ENCODE results near the gene GAPDH. TPM values are rescaled to one million over a fixed set of nuclear protein-coding genes. Genes with fewer than 3 reads are reported as not detected.
"Not testable (repeated sequence)": the region's sequence is repeated elsewhere in the genome, so short reads cannot be mapped to it uniquely, and the experiment has no call there.

Gene GAPDH
- polyA plus RNA-seq, 1 donor (not counting 4 experiments of a cell fraction or from before 2014, with no cell fraction given) = 8,390 TPM

GRCh38 chr12:6494968-6495367 lies 39.3 kb upstream of the GAPDH start:
- H3K4me1 ChIP-seq (ENCODE audit: control insufficient read depth, extremely low read depth, insufficient read depth, low read length) = peaks cover 23% of the 10 kb centered on the region
- H3K4me2 ChIP-seq (ENCODE audit: control insufficient read depth, extremely low read depth, insufficient read depth, low read depth, low read length) = peak overlapping the region; percentile 99
- H4K20me1 ChIP-seq (ENCODE audit: control insufficient read depth, extremely low read depth, insufficient read depth, low read length) = no peaks in the 10 kb centered on the region
- no peak overlapping the region for H3K27ac ChIP-seq (ENCODE audit: control insufficient read depth, insufficient read depth, low read length)
- DNase-seq (ENCODE audit: low read depth, low spot score) = no peak
- H3K79me2 ChIP-seq (ENCODE audit: control insufficient read depth, insufficient read depth, low read length) = peaks cover 45% of the 10 kb centered on the region
- peaks cover 6 to 16% of the 10 kb centered on the region in 2 experiments for H3K36me3 ChIP-seq (ENCODE audit: control insufficient read depth in 2 of 2, extremely low read depth in 1 of 2, insufficient read depth in 2 of 2, low read length in 2 of 2)
- dilution Hi-C loops (cut with MboI; ENCODE audit: extremely low pct_ligation_motif_present, low sequenced_read_pairs) = no loop called here
- H3K4me3 ChIP-seq (ENCODE audit: control insufficient read depth in 2 of 3, extremely low read depth in 1 of 3, insufficient read depth in 2 of 3, low read depth in 1 of 3, low read length in 3 of 3) = peak overlapping the region in 2 of 3 experiments; percentile 95 to 99
- no peaks in the 10 kb centered on the region for H3K27me3 ChIP-seq (ENCODE audit: control insufficient read depth, extremely low read depth, insufficient read depth, low read length)
- H3K9ac ChIP-seq (ENCODE audit: control insufficient read depth, extremely low read depth, insufficient read depth, low read length) = no peak overlapping the region
- no peaks in the 10 kb centered on the region for H3K9me3 ChIP-seq (ENCODE audit: control insufficient read depth, low read depth, low read length)
- no peak overlapping the region for H2AFZ ChIP-seq (ENCODE audit: control insufficient read depth, low read length)
- no peak for FAIRE-seq
- H3K9me1 ChIP-seq (ENCODE audit: control insufficient read depth, extremely low read depth, insufficient read depth, low read length) = no peaks in the 10 kb centered on the region
- TF ChIP-seq, protein P1, sequence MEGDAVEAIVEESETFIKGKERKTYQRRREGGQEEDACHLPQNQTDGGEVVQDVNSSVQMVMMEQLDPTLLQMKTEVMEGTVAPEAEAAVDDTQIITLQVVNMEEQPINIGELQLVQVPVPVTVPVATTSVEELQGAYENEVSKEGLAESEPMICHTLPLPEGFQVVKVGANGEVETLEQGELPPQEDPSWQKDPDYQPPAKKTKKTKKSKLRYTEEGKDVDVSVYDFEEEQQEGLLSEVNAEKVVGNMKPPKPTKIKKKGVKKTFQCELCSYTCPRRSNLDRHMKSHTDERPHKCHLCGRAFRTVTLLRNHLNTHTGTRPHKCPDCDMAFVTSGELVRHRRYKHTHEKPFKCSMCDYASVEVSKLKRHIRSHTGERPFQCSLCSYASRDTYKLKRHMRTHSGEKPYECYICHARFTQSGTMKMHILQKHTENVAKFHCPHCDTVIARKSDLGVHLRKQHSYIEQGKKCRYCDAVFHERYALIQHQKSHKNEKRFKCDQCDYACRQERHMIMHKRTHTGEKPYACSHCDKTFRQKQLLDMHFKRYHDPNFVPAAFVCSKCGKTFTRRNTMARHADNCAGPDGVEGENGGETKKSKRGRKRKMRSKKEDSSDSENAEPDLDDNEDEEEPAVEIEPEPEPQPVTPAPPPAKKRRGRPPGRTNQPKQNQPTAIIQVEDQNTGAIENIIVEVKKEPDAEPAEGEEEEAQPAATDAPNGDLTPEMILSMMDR (optimal IDR thresholded peaks at IDR 0.05 in 1 of 3, IDR thresholded peaks at IDR 0.05 in 1 of 3, conservative IDR thresholded peaks at IDR 0.05 in 1 of 3; ENCODE audit: extremely low read depth in 1 of 3, insufficient read depth in 2 of 3, low read length in 3 of 3) = no peak
- TF ChIP-seq EZH2 (IDR thresholded peaks at IDR 0.05; ENCODE audit: low read length) = no peak

GRCh38 chr12:6497291-6497690 lies 37.0 kb upstream of the GAPDH start:
- dilution Hi-C loops (cut with MboI; ENCODE audit: extremely low pct_ligation_motif_present, low sequenced_read_pairs); H3K4me3 ChIP-seq (ENCODE audit: control insufficient read depth in 2 of 3, extremely low read depth in 1 of 3, insufficient read depth in 2 of 3, low read depth in 1 of 3, low read length in 3 of 3); H3K9ac ChIP-seq (ENCODE audit: control insufficient read depth, extremely low read depth, insufficient read depth, low read length); H4K20me1 ChIP-seq (ENCODE audit: control insufficient read depth, extremely low read depth, insufficient read depth, low read length); H3K27ac ChIP-seq (ENCODE audit: control insufficient read depth, insufficient read depth, low read length); H3K9me3 ChIP-seq (ENCODE audit: control insufficient read depth, low read depth, low read length); H2AFZ ChIP-seq (ENCODE audit: control insufficient read depth, low read length); DNase-seq (ENCODE audit: low read depth, low spot score); H3K4me2 ChIP-seq (ENCODE audit: control insufficient read depth, extremely low read depth, insufficient read depth, low read depth, low read length); FAIRE-seq; H3K27me3 ChIP-seq (ENCODE audit: control insufficient read depth, extremely low read depth, insufficient read depth, low read length); H3K9me1 ChIP-seq (ENCODE audit: control insufficient read depth, extremely low read depth, insufficient read depth, low read length): not testable (repeated sequence)
- Histone ChIP-seq H3K36me3 (ENCODE audit: control insufficient read depth in 2 of 2, extremely low read depth in 1 of 2, insufficient read depth in 2 of 2, low read length in 2 of 2) (peaks cover 7 to 19% of the 10 kb centered on the region in 2 experiments), H3K79me2 (ENCODE audit: control insufficient read depth, insufficient read depth, low read length) (peaks cover 58% of the 10 kb centered on the region), H3K4me1 (ENCODE audit: control insufficient read depth, extremely low read depth, insufficient read depth, low read length) (peaks cover 18% of the 10 kb centered on the region)

GRCh38 chr12:6500466-6500865 lies 33.9 kb upstream of the GAPDH start:
- peaks cover 52% of the 10 kb centered on the region for H3K79me2 ChIP-seq (ENCODE audit: control insufficient read depth, insufficient read depth, low read length)
- TF ChIP-seq EZH2 (IDR thresholded peaks at IDR 0.05; ENCODE audit: low read length) = no peak
- TF ChIP-seq, protein P1 (optimal IDR thresholded peaks at IDR 0.05 in 1 of 3, IDR thresholded peaks at IDR 0.05 in 1 of 3, conservative IDR thresholded peaks at IDR 0.05 in 1 of 3; ENCODE audit: extremely low read depth in 1 of 3, insufficient read depth in 2 of 3, low read length in 3 of 3) = no peak
- no peaks in the 10 kb centered on the region for H4K20me1 ChIP-seq (ENCODE audit: control insufficient read depth, extremely low read depth, insufficient read depth, low read length)
- no peak overlapping the region for H3K27ac ChIP-seq (ENCODE audit: control insufficient read depth, insufficient read depth, low read length)
- H3K4me1 ChIP-seq (ENCODE audit: control insufficient read depth, extremely low read depth, insufficient read depth, low read length) = peaks cover 3% of the 10 kb centered on the region
- H3K36me3 ChIP-seq (ENCODE audit: control insufficient read depth in 2 of 2, extremely low read depth in 1 of 2, insufficient read depth in 2 of 2, low read length in 2 of 2) = peaks cover 5 to 19% of the 10 kb centered on the region in 2 experiments
- DNase-seq (ENCODE audit: low read depth, low spot score) (no peak), FAIRE-seq (no peak)
- no peak overlapping the region for H2AFZ ChIP-seq (ENCODE audit: control insufficient read depth, low read length)
- H3K9me3 ChIP-seq (ENCODE audit: control insufficient read depth, low read depth, low read length) = no peaks in the 10 kb centered on the region
- dilution Hi-C loops (cut with MboI; ENCODE audit: extremely low pct_ligation_motif_present, low sequenced_read_pairs) = no loop called here
- H3K4me3 ChIP-seq (ENCODE audit: control insufficient read depth in 2 of 3, extremely low read depth in 1 of 3, insufficient read depth in 2 of 3, low read depth in 1 of 3, low read length in 3 of 3) = no peak overlapping the region
- H3K4me2 ChIP-seq (ENCODE audit: control insufficient read depth, extremely low read depth, insufficient read depth, low read depth, low read length) = no peak overlapping the region
- no peaks in the 10 kb centered on the region for H3K9me1 ChIP-seq (ENCODE audit: control insufficient read depth, extremely low read depth, insufficient read depth, low read length)
- no peak overlapping the region for H3K9ac ChIP-seq (ENCODE audit: control insufficient read depth, extremely low read depth, insufficient read depth, low read length)
- H3K27me3 ChIP-seq (ENCODE audit: control insufficient read depth, extremely low read depth, insufficient read depth, low read length) = no peaks in the 10 kb centered on the region

All from keratinocyte (primary cell).